GM19452 (cell line): ENCODE data around the gene GHRH.

Experiments used
- ATAC-seq: cut with Tn5 transposase; IDR thresholded peaks from one replicate; pipeline ENCODE4 v1.9.1; 2021; ENCODE audit not compliant: unreplicated experiment

Gene GHRH, protein sequence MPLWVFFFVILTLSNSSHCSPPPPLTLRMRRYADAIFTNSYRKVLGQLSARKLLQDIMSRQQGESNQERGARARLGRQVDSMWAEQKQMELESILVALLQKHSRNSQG

DNA sequence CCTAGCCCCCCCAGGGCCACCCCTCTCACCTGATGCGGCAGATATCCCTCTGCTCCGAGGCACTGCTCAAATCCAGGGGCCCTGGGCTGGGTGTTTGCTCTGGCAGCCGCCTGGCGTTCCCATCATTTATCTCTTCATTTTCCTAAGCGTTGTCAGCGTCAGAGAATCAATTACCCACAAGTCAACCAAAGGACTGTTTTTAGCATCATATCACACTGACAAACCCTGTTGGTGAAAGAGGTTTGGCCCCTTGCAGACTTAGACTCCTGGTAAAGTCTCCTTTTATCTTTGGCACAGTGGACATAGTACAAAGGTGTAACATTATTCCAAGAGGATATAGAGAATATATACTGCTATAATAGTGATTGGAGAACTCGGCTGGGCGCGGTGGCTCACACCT lies at the start of gene GHRH:
Gene GHRH (minus strand): TSS at position 101 of the 400 bp plus-strand sequence. CDS start 4,925 bp downstream, outside the sequence.
- no peak for ATAC-seq

DNA sequence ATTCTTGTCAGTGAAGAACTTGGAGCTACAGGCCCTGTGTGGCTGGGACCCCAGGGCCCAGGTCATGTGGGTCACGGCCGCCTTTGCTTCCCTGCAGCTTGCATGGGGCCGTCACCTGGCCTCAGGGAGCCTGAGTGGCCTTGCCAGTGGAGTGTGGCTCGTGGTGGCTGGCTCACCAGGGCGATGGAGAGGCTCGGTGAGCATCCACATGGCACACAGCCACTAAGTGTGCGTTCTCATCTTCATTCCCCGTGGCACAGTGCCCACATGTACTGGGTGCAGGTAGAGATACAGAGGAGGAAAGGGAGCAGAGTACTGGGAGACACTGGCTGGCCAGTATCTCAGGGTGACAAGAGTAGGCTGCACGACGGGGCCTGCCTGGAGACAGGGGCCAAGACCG lies 49.3 kb upstream of the GHRH start:
- ATAC-seq = no peak

DNA sequence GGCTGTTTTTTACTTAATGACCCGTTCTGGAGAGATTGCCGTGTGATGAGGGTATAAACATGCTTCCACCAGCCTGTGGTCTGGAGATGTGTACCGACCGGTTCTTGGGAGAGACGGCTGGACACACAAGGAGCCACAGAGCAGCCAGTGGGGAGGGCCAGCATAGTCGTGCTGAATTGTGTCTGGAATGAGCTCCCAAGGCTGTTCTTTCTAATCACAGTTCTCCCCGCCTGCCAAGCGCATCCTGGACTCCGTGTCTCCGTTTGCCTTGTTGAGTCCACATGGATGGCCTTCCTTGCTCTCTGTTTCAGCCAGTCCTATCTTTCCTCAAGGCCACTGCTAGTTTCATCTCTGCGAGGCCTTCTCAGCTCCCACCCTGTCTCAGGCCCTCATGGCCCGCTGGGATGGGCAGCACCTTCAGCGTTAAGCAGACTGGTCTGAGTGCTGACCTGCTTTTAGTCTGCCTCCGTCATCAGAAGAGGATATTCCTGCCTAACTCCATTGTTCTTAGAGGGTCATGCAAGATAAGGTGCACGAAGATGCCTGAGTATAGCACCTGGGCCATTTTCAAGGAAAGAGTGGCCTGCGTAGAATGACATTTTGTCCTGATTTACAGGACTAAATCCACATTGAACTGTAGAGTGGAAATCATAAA lies 48.4 kb upstream of the GHRH start:
- ATAC-seq = no peak

DNA sequence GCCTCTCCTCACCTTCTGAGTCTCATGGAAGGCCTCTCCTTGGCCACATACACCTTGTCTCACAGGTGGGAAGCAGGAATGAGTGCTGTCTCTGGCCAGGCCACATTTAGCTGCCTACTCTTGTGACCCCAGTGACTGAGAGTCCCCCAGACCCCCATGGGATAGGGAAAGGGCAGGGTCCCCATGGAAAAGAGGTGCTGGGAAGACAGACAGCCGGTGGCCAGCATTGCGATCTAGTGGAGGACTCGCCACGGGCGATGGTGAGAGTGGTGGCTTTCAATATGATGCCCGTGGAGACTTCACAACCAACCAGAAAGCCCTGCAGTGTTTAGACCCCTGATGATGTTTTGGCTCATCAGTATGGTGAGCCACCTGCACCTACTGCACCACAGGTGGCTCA lies 47.7 kb upstream of the GHRH start:
- ATAC-seq = no peak

DNA sequence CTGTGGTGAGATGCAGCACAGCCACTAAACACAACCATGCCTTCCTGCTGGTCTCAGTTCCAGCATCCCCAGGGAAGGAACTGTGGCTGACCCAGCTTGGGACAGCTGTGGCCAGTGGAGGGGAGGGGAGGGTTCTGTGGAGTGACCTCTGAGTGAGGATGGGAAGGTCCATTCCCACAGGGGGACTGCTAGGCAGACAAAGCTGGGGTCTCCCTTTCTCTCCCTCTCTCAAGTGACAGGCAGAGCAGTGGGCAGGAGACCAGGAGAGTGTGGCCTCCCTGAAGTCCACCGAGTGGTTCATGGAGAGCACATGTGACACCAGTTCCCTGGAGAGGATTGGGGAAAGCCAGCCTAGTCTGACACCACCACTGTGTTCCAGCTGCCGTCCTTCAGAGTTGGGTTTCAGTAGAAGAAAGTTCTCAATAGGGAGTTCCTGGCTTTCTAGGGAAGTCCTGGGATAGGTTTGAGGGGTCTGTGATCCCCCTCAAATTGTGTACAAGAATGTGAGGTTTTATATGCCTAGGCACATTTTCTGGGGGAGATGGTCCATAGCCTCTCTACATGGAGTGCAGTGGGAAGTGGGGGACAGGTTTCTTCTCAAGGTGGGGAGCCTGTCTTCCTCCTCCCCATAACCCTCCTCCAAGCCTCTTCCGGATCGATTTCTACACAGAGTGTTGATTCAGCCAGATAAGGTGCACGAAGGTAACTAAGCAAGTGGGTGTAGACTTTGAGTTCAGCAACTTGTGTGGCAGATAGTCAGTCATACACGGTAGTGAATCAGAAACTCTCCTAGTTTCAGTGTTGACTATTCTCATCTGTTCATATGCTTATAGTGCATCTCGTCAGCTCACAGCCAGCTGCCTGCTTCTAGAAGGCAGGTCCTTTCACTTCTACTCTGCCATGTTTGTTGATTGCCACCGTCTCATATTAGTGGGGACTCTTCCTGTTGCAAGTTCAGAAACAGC lies 46.8 kb upstream of the GHRH start:
- ATAC-seq = peak; percentile 91

DNA sequence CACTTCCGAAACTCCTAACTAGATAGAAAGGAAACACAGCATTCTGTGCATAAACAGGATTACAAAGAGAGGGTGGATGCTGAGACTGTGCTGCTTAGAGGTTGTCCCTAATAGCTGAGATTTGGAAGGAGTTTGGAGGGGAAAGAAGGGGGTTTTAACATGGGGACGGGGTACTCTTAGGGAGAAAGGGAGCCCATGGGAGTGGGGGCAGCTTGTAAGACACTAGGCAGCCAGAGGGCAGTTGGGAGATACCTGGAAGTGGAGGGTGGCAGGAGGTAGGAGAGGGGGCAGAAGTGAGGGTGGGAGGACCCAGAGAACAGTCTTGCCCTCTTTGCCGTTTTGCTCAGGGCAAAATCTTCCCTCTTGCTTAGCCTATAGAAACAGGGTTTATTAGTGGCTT lies 44.2 kb upstream of the GHRH start:
- no peak for ATAC-seq

DNA sequence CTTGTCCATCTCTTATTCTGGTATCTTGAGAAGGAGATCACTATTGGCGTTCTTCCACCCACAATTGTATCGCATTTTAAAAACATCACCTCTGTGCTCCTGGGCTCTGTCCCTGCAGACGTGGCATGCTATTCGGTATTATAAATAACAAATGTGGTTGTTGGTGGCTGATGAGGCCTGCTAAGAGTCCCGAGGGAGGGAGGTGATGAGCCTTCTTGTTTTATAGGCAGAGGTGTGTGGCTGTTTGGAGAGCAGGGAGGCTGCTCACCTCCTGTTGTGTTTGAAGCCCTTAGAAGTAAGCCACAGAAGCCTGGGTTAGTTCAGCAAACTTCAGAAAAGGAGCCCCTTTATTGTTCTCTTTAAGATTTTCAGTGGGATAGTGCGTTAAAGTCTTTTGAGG lies 43.5 kb upstream of the GHRH start:
- no peak for ATAC-seq

DNA sequence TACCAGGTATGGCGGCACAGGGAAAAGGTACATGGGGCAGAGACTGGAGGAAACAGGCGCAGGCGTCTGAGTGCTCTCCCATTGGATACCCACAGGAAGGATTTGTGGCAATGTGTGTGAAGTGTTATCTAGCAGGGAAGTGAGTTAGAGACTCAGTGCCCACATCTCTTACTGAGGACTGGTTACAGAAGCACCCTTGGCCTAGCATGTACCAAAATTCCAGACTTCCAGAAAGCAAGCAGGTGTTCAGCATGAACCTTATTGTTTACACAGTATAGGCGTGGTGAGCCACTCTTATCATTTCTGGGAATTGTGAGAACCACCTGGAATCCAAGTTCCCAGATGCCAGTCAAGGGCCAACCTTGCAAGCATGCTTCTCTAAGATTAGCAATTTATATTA lies 42.0 kb upstream of the GHRH start:
- ATAC-seq = no peak

DNA sequence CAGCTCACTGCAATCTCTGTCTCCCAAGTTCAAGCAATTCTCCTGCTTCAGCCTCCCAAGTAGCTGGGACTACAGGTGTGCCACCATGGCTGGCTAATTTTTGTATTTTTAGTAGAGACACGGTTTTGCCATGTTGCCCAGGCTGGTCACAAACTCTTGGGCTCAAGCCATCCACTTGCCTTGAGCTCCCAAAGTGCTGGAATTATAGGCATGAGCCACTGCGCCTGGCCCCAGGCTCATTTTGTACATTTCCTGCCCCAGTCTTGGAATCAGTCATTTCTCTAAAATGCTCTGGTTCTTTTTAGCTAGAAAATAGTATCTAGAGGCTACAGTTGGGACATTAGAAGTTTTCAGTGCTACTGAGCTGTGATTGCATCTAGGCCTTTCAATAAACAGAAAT lies 41.4 kb upstream of the GHRH start:
- no peak for ATAC-seq

DNA sequence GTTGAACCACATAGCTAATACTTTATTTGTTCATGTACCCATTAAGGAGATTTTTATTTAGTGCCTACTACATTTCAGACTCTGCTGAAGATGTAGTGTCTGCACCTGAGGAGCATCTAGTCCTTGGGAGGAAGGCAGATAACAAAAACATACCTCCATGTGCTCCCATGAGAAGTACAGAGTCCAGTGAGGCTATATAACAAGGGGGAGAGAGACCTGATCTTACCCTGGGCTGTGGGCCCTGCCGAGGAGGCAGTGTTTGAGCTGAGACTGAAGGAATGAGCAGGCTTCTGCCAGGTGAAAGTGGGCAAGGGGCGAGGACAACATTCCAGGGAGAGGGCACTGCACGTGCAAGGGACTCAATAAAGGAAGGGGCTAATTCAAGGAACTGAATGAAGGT lies 39.9 kb upstream of the GHRH start:
- ATAC-seq = no peak

DNA sequence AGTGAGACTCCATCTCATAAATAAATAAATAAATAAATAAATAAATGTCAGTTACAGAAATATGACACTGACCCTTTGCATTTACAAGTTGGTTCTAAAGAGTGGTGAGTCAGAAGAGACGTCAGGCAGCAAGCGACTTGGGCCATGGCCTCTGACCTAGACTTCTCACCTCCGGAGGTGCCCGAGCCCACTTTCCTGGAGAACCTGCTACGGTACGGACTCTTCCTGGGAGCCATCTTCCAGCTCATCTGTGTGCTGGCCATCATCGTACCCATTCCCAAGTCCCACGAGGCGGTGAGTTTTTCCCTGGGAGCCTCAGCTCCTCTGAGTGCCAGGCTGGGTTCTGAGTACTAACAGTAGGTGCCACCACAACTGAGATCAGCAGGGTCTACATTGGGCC lies 39.5 kb upstream of the GHRH start:
- no peak for ATAC-seq

DNA sequence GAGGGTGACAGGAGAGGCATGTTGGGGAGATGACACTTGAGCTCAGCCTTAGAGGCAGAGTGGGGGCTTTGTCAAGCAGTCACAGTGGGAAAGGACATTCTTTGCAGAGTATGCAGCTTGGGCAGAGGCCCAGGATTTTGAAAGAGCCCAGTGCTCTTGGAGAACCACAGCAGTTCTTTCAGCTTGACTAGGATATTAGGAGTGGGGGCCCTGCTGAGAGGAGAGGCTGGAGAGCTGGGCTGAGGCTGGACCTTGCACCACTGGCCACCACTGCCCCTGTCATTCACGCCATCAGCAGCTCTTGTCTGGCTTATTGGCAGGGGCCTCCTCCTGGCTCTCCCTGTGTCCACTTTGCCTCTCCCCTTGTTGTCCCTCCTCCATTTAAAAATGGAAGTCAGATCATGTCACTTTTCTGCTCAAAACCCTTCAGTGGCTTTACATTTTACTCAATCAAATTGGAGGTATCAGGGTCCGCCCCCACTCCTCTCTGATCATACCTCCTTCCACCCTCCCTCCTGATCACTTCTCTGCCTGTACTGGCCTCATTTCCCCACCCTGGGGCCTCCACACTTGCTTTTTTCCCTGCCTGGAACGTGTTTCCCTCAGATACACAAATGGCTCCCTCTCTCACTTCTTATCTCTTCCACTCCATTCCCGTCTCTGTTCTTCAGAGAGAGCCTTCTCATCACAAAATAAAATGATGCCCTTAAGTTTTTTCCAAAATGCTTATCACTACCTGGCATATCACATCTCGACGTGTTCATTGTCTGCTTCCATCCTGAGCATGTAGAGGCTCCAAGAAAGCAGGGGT lies 38.3 kb upstream of the GHRH start:
- ATAC-seq = no peak

DNA sequence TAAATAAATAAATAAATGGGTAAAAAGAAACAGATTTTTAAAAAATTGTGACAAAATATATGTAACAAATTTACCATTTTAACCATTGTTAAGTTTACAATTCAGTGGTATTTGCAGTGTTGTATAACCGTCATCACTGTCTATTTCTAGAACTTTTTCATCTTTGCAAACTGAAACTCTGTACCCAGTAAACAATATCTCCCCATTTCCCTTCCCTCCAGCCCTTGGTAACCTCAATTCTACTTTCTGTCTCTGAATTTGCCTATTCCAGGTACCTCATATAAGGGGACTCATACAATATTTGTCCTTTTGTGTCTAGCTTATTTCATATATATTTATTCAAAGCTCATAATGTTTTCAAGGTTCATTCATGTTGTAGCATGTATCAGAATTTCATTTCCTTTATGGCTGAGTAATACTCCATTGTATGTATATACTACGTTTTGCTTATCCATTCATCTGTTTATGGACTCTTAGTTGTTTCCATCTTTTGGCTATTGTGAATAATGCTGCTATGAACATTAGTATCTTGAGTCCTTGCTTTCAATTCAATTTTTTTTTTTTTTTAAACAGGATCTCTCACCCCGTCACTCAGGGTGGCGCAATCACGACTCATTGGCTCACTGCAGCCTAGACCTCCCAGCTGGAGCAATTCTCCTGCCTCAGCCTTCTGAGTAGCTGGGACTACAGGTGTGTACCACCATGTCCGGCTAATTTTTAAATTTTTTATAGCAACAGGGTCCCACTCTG lies 36.8 kb upstream of the GHRH start:
- ATAC-seq = no peak

DNA sequence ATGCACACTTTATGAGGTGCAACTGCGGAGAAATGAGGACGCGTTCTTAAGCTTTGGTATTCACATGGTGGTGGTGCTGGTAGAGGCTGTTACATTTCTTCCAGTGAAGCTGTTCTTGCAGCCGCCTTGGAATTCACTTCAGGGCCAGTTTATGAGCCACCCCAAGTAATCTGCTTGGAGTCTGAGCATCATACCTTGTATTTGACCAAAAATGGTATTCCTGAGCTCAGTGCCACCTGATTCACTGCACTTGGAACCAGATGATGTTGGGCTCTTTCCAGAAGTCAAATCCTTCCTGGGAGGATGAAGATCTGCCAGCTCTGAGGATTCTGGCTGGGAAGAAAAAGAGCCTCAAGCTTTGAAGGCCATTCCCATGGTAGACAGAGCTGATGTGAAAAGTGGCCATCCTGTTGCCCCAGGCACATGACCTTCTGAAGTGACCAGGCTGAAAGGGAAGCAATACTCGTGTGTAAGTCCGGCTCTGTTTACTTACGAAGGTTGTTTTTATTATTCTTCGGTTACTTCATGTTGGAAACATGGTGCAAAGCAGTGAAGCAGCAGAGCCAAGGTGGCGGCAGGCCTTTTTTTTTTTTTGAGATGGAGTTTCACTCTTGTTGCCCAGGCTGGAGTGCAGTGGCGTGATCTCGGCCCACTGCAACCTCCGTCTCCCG lies 35.6 kb upstream of the GHRH start:
- ATAC-seq = no peak

DNA sequence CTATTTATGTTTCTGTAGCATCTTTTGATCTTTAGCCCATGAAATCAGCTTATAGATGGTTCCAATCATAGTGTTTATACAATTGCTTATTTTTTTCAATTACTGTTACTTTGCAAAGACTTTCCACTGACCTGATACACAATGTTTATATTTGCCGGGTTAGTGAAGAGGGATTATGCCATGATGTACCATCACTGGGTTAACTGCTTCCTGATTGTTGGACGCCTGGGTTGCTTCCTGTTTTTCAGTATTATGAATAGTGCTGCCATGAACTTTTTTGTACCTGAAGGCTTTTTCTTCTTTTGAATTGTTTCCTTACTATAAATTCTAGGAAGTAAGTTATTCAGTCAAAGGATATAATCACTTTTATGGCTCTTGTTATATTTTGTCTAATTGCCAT lies 34.8 kb upstream of the GHRH start:
- no peak for ATAC-seq

DNA sequence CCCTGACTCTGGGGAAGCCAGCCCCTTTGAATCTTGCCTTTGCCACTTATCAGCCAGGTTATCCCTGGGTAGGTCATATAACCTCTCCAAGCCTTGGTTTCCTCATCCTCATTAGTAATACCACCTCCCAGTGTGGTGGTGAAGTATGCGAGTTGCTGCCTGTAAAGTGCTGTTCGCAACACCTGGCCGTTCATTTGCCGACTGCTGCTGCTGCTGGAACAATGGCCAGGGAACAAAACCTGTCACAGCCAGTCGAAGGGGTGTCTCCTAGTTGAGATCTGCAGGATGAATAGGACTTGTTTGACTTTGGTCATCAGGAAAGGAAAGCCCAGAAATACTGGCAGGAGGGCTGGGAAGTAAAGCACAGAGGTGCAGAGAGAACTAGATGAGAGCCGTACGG lies 34.0 kb upstream of the GHRH start:
- ATAC-seq = no peak

DNA sequence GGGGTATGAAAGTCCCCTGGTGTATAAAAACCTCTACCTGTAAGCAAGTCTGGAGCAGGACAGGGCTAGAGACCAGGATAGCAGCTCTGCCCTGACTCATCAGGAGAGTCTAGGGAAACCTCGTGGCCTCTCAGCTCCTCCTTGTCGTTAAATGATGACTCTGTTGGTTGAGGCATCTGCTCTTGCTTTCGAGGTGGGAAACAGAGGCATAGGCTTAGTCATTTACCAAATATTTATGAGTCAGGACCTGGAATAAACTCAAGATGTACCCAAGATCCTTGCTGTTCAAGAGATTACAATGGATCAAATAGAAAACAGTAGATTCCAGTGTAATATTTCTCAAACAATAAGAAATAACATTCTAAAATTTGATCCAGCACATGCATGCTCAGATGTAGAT lies 33.4 kb upstream of the GHRH start:
- ATAC-seq = no peak

DNA sequence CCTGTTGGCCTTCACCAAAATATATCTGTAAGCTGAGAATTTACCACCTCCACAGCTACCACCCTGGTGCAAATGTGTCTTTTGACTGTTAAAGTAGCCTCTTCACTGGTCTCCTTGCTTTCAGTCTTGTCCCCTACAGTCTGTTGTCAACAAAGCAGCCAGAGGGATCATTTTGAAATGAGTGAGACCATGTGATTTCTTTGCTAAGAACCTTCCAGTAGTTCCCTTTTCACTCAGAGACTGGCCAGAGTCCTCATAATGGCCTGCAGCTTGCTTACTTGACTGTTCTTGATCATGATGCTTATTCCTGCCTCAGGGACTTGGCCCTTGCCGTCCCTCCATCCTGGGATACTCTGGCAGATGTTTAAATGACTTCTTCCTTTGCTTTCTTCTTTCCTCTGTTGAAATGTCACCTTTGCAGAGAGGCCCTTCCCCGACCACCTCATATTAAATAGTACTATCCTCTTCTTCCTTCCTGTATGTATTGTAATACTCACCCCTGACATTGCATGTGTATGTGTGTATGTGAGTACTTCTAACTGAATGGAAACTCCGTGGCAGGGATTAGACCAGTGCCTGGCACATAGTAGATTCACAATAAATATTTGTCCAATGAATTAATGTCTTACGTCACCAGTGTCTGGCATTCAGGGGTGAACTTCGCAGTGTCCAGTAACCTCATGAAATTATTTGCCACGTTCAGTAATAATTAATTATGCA lies 32.8 kb upstream of the GHRH start:
- ATAC-seq = no peak

DNA sequence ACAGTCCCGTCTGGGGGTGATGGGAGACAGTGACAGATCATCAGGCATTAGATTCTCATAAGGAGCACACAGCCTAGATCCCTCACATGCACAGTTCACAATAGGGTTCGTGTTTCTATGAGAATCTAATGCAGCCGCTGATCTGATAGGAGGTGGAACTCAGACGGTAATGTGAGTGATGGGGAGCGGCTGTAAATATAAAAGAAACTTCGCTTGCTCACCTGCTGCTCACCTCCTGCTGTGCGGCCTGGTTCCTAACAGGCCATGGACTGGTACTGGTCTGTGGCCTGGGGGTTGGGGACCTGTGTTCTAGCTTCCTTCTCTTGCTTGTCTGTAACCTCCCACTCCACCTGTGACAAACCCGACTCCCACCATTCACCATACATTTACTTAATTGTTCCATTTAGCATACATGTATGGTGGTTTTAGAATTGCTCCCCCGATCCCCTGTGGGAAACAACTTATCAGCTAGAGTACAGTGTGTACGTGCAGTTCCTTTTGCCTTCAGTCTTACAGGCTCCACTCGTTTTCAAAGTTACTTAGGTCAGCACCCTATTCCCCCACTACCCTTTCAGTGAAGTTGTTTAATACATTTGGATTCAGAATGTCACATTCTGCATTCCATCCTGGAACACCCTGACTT lies 31.8 kb upstream of the GHRH start:
- no peak for ATAC-seq
